HepG2 (cell line): Measurements from ENCODE around the gene YBX2. TPM values are rescaled to one million over a fixed set of nuclear protein-coding genes. Genes with fewer than 3 reads are reported as not detected.
A peak's percentile ranks its signal among the peaks of the same experiment; 100 is the strongest.

Experiments used
- CHCHD3 ChIP-seq: sonication (generic); formaldehyde crosslinking; IDR thresholded peaks from 2 replicates; pipeline ENCODE4 v1.8.0; 2022; ENCODE audit warnings: mild to moderate bottlenecking, missing genetic modification reagents, moderate library complexity
- FOSL1 ChIP-seq: sonication (generic); formaldehyde crosslinking; IDR thresholded peaks from 2 replicates; pipeline ENCODE4 v1.9.0; 2021; ENCODE audit warnings: missing genetic modification reagents, borderline replicate concordance
- NFYC ChIP-seq: IDR thresholded peaks from 2 replicates; pipeline ENCODE4 v1.6.1; 2016; ENCODE audit warnings: missing genetic modification reagents, missing compliant biosample characterization
- THYN1 ChIP-seq: sonication (generic); formaldehyde crosslinking; IDR thresholded peaks from 2 replicates; pipeline ENCODE4 v1.8.1; 2023; ENCODE audit warnings: low read depth, mild to moderate bottlenecking, moderate library complexity, missing genetic modification reagents, borderline replicate concordance
- ZFP90 ChIP-seq: sonication (generic); formaldehyde crosslinking; IDR thresholded peaks from 2 replicates; pipeline ENCODE4 v1.8.0; 2022; ENCODE audit warnings: missing genetic modification reagents, mild to moderate bottlenecking, inconsistent platforms, borderline replicate concordance
- ZKSCAN8 ChIP-seq: IDR thresholded peaks from 2 replicates; pipeline ENCODE4 v1.6.1; 2016; ENCODE audit warnings: borderline replicate concordance, missing genetic modification reagents, missing compliant biosample characterization
- ZSCAN30 ChIP-seq: sonication (generic); formaldehyde crosslinking; IDR thresholded peaks from 2 replicates; pipeline ENCODE4 v1.5.0; 2020; ENCODE audit warnings: mild to moderate bottlenecking, missing genetic modification reagents
- polyA plus RNA-seq, 8 experiments: library from polyadenylated mRNA; depleted of rRNA in 3 of 8; stranded (reverse) in 7 of 8; unstranded in 1 of 8; fragments of >200 nt; fragmentation: Illumina TruSeq in 4 of 8; extraction: Trizol in 4 of 8; gene quantifications; 2 replicates each; pipeline versions ENCODE4 v1.2.1 to v1.2.3, GENCODE V29; 2011 to 2016; ENCODE audit warnings: low read depth in 4 of 8, missing spikeins in 1 of 8, mixed read lengths in 1 of 8; ENCODE audit not compliant: insufficient read depth in 1 of 8
- total RNA-seq, 5 experiments: library from RNA; depleted of rRNA; stranded (reverse); fragments of >200 nt; fragmentation: Illumina TruSeq; extraction: Trizol; gene quantifications; 2 replicates each; pipeline ENCODE4 v1.2.3, GENCODE V29; 2016; ENCODE audit warnings: low read depth in 1 of 5
- TF ChIP-seq, protein P1 (sequence below), 2 experiments: fragments of 450-650 bp in 1 of 2; sonication (generic) in 1 of 2; formaldehyde crosslinking in 1 of 2; IDR thresholded peaks; 2 replicates each; pipeline versions ENCODE4 v1.6.1 to v1.8.0; 2016 to 2022; ENCODE audit warnings: antibody characterized with exemption in 1 of 2, mild to moderate bottlenecking in 1 of 2, missing genetic modification reagents in 1 of 2
- TF ChIP-seq, protein P2 (sequence below): sonication (generic); formaldehyde crosslinking; IDR thresholded peaks from 2 replicates; pipeline ENCODE4 v1.4.0; 2020; ENCODE audit warnings: missing genetic modification reagents
- TF ChIP-seq, protein P3 (sequence below): sonication (generic); formaldehyde crosslinking; conservative IDR thresholded peaks from 2 replicates; pipeline ENCODE4 v1.4.0; 2020; ENCODE audit warnings: missing genetic modification reagents
- TF ChIP-seq, protein P4 (sequence below): sonication (generic); formaldehyde crosslinking; IDR thresholded peaks from 2 replicates; pipeline ENCODE4 v1.4.0; 2020; ENCODE audit warnings: missing genetic modification reagents

YBX2 gene
- total and polyA plus RNA-seq, 2 of the 13 experiments (the other 11 are each of a cell fraction or from before 2014, with no cell fraction given) = 0.12 to 0.22 TPM

DNA sequence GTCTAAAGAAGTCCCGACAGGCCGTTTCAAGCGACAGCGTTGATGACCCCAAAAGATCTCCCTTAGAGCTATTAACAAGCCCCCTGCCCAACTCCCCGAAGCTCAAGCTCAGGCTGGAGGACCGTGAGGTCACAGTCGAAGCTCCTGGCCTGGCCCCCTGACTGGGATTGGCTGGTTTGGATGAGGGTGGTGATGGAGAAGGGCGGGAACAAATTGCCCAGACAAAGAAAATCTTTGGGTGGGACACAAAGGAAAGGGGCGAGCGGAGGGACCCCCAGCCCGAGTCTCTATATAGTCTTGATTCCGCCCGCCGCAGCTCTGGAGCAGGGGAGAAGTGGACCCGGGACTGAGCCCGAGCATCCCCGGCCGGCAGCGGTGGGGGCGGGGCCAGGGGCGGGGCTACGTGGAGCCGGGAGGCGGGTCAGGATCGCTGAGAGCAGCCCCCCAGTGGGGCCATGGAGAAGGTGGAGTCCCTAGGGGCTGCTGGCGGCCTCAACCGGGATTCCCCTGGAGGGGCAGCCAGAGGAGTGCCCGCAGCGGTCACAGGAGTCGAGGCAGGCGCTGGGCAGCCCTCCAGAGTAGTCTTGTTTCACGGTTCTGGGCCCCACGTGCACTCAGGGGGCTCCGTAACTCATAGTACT, 35.7 kb upstream of the YBX2 start (continued):
- TF ChIP-seq, protein P1, sequence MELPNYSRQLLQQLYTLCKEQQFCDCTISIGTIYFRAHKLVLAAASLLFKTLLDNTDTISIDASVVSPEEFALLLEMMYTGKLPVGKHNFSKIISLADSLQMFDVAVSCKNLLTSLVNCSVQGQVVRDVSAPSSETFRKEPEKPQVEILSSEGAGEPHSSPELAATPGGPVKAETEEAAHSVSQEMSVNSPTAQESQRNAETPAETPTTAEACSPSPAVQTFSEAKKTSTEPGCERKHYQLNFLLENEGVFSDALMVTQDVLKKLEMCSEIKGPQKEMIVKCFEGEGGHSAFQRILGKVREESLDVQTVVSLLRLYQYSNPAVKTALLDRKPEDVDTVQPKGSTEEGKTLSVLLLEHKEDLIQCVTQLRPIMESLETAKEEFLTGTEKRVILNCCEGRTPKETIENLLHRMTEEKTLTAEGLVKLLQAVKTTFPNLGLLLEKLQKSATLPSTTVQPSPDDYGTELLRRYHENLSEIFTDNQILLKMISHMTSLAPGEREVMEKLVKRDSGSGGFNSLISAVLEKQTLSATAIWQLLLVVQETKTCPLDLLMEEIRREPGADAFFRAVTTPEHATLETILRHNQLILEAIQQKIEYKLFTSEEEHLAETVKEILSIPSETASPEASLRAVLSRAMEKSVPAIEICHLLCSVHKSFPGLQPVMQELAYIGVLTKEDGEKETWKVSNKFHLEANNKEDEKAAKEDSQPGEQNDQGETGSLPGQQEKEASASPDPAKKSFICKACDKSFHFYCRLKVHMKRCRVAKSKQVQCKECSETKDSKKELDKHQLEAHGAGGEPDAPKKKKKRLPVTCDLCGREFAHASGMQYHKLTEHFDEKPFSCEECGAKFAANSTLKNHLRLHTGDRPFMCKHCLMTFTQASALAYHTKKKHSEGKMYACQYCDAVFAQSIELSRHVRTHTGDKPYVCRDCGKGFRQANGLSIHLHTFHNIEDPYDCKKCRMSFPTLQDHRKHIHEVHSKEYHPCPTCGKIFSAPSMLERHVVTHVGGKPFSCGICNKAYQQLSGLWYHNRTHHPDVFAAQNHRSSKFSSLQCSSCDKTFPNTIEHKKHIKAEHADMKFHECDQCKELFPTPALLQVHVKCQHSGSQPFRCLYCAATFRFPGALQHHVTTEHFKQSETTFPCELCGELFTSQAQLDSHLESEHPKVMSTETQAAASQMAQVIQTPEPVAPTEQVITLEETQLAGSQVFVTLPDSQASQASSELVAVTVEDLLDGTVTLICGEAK (IDR thresholded peaks at IDR 0.05) = no peak
- TF ChIP-seq, protein P1 (CRISPR knock-in tag; IDR thresholded peaks at IDR 0.05) = 0 out of 2 replicates have a peak, but pooled peaks have one; percentile 7
- TF ChIP-seq, protein P2, sequence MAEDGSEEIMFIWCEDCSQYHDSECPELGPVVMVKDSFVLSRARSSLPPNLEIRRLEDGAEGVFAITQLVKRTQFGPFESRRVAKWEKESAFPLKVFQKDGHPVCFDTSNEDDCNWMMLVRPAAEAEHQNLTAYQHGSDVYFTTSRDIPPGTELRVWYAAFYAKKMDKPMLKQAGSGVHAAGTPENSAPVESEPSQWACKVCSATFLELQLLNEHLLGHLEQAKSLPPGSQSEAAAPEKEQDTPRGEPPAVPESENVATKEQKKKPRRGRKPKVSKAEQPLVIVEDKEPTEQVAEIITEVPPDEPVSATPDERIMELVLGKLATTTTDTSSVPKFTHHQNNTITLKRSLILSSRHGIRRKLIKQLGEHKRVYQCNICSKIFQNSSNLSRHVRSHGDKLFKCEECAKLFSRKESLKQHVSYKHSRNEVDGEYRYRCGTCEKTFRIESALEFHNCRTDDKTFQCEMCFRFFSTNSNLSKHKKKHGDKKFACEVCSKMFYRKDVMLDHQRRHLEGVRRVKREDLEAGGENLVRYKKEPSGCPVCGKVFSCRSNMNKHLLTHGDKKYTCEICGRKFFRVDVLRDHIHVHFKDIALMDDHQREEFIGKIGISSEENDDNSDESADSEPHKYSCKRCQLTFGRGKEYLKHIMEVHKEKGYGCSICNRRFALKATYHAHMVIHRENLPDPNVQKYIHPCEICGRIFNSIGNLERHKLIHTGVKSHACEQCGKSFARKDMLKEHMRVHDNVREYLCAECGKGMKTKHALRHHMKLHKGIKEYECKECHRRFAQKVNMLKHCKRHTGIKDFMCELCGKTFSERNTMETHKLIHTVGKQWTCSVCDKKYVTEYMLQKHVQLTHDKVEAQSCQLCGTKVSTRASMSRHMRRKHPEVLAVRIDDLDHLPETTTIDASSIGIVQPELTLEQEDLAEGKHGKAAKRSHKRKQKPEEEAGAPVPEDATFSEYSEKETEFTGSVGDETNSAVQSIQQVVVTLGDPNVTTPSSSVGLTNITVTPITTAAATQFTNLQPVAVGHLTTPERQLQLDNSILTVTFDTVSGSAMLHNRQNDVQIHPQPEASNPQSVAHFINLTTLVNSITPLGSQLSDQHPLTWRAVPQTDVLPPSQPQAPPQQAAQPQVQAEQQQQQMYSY (CRISPR knock-in tag) = no peak
- peak; percentile 48 for TF ChIP-seq NFYC (CRISPR knock-in tag)
- no peak for TF ChIP-seq ZKSCAN8 (CRISPR knock-in tag)
- TF ChIP-seq ZSCAN30 (CRISPR knock-in tag) = no peak
- TF ChIP-seq CHCHD3 = 0 out of 2 replicates have a peak, but pooled peaks have one; percentile 37
- TF ChIP-seq, protein P3, sequence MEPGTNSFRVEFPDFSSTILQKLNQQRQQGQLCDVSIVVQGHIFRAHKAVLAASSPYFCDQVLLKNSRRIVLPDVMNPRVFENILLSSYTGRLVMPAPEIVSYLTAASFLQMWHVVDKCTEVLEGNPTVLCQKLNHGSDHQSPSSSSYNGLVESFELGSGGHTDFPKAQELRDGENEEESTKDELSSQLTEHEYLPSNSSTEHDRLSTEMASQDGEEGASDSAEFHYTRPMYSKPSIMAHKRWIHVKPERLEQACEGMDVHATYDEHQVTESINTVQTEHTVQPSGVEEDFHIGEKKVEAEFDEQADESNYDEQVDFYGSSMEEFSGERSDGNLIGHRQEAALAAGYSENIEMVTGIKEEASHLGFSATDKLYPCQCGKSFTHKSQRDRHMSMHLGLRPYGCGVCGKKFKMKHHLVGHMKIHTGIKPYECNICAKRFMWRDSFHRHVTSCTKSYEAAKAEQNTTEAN (CRISPR knock-in tag) = no peak
- TF ChIP-seq, protein P4, sequence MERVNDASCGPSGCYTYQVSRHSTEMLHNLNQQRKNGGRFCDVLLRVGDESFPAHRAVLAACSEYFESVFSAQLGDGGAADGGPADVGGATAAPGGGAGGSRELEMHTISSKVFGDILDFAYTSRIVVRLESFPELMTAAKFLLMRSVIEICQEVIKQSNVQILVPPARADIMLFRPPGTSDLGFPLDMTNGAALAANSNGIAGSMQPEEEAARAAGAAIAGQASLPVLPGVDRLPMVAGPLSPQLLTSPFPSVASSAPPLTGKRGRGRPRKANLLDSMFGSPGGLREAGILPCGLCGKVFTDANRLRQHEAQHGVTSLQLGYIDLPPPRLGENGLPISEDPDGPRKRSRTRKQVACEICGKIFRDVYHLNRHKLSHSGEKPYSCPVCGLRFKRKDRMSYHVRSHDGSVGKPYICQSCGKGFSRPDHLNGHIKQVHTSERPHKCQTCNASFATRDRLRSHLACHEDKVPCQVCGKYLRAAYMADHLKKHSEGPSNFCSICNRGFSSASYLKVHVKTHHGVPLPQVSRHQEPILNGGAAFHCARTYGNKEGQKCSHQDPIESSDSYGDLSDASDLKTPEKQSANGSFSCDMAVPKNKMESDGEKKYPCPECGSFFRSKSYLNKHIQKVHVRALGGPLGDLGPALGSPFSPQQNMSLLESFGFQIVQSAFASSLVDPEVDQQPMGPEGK (CRISPR knock-in tag) = peak; percentile 72; the same call in 1 of the 2 replicates
- no peak for TF ChIP-seq FOSL1
- 0 out of 2 replicates have a peak, but pooled peaks have one; percentile 2 for TF ChIP-seq ZFP90 (CRISPR knock-in tag)
- no peak for TF ChIP-seq THYN1 (CRISPR knock-in tag)
